IMR-90 (cell line): Measurements from ENCODE around the gene CEBPE. TPM values are rescaled to one million over a fixed set of nuclear protein-coding genes. Genes with fewer than 3 reads are reported as not detected.
A peak's percentile ranks its signal among the peaks of the same experiment; 100 is the strongest.

Source experiments
- ATAC-seq: fragments of 200-7000 bp; cut with Tn5 transposase; 2 replicates; pipeline ENCODE4 v1.9.1; 2020; ENCODE audit warnings: low read depth, mild to moderate bottlenecking, moderate library complexity
- BruUV-seq: library from RNA; stranded (reverse); fragments of 400-500 nt; replicated peaks from 2 replicates; lab custom pipeline; 2021; lab: Mats Ljungman, UMichigan
- CTCF ChIA-PET: fragments of 300-600 bp; formaldehyde crosslinking; extraction: SDS; loops from one replicate; lab custom pipeline; 2021; ENCODE audit warnings: antibody characterized with exemption; lab: Yijun Ruan, JAX
- POLR2A ChIA-PET: fragments of 300-600 bp; sonication (Branson Sonifier 250); formaldehyde crosslinking; loops from one replicate; lab custom pipeline; 2022; ENCODE audit warnings: antibody characterized with exemption; ENCODE audit not compliant: unreplicated experiment; lab: Charles Lee
- DNase-seq: peaks from one replicate; pipeline ENCODE4 v3.0.0; 2013
- H2AFZ ChIP-seq: replicated peaks from 2 replicates; pipeline ENCODE3; 2013; ENCODE audit warnings: low read length, mild to moderate bottlenecking; ENCODE audit not compliant: poor library complexity
- H2AK5ac ChIP-seq: 2 replicates; pipeline ENCODE4 v1.6.1; 2013; ENCODE audit warnings: low read depth, low read length, inconsistent platforms
- H2AK9ac ChIP-seq: replicated peaks from 2 replicates; pipeline ENCODE3; 2013; ENCODE audit warnings: mild to moderate bottlenecking, low read depth, low read length, moderate library complexity; ENCODE audit not compliant: poor library complexity
- H2BK120ac ChIP-seq: 2 replicates; pipeline ENCODE4 v1.6.1; 2013; ENCODE audit warnings: low read depth, low read length, inconsistent platforms
- H2BK15ac ChIP-seq: 3 replicates; pipeline ENCODE4 v1.6.1; 2013; ENCODE audit warnings: low read depth, low read length, inconsistent platforms
- H2BK20ac ChIP-seq: 2 replicates; pipeline ENCODE4 v1.6.1; 2013; ENCODE audit warnings: low read depth, mild to moderate bottlenecking, inconsistent platforms, low read length, moderate library complexity
- H2BK5ac ChIP-seq: 2 replicates; pipeline ENCODE4 v1.6.1; 2013; ENCODE audit warnings: mild to moderate bottlenecking, low read depth, low read length, inconsistent platforms; ENCODE audit not compliant: poor library complexity, severe bottlenecking
- H3K14ac ChIP-seq: replicated peaks from 2 replicates; pipeline ENCODE4 v1.6.1; 2013; ENCODE audit warnings: low read depth, low read length, inconsistent platforms
- H3K18ac ChIP-seq: 2 replicates; pipeline ENCODE4 v1.6.1; 2013; ENCODE audit warnings: low read depth, low read length, control low read depth
- H3K23ac ChIP-seq: 2 replicates; pipeline ENCODE4 v1.6.1; 2013; ENCODE audit warnings: low read depth, low read length, inconsistent platforms
- H3K27ac ChIP-seq: 2 replicates; pipeline ENCODE4 v1.5.1; 2013; ENCODE audit warnings: mild to moderate bottlenecking, control low read depth, low read length; ENCODE audit not compliant: insufficient read depth
- H3K27me3 ChIP-seq: 2 replicates; pipeline ENCODE4 v1.6.1; 2013; ENCODE audit warnings: low read length; ENCODE audit not compliant: control insufficient read depth, insufficient read depth
- H3K36me3 ChIP-seq: 2 replicates; pipeline ENCODE4 v1.6.1; 2013; ENCODE audit warnings: low read length, mixed read lengths; ENCODE audit not compliant: control insufficient read depth, insufficient read depth
- H3K4ac ChIP-seq: 2 replicates; pipeline ENCODE4 v1.6.1; 2013; ENCODE audit warnings: low read depth, low read length, inconsistent platforms
- H3K4me1 ChIP-seq: 2 replicates; pipeline ENCODE4 v1.6.1; 2013; ENCODE audit warnings: low read length, mixed read lengths; ENCODE audit not compliant: control insufficient read depth, insufficient read depth
- H3K4me2 ChIP-seq: 2 replicates; pipeline ENCODE4 v1.6.1; 2013; ENCODE audit warnings: low read depth, mild to moderate bottlenecking, control low read depth, low read length, moderate library complexity
- H3K4me3 ChIP-seq: 2 replicates; pipeline ENCODE4 v1.5.1; 2013; ENCODE audit warnings: low read depth, mild to moderate bottlenecking, control low read depth, low read length, moderate library complexity; ENCODE audit not compliant: insufficient read depth
- H3K56ac ChIP-seq: 2 replicates; pipeline ENCODE4 v1.6.1; 2013; ENCODE audit warnings: low read length, inconsistent platforms; ENCODE audit not compliant: insufficient read depth; ENCODE audit errors: extremely low read depth
- H3K79me1 ChIP-seq, 2 experiments: 2 replicates each; pipeline ENCODE4 v1.6.1; 2013; ENCODE audit warnings: low read length in 2 of 2, inconsistent platforms in 1 of 2, low read depth in 1 of 2
- H3K9ac ChIP-seq: 2 replicates; pipeline ENCODE4 v1.6.1; 2013; ENCODE audit warnings: low read depth, low read length, control low read depth
- H3K9me1 ChIP-seq: 2 replicates; pipeline ENCODE4 v1.6.1; 2013; ENCODE audit warnings: low read length, inconsistent platforms; ENCODE audit not compliant: insufficient read depth
- H3K9me3 ChIP-seq: 2 replicates; pipeline ENCODE4 v1.6.1; 2013; ENCODE audit warnings: low read length; ENCODE audit not compliant: control insufficient read depth, insufficient read depth
- H4K20me1 ChIP-seq: 2 replicates; pipeline ENCODE4 v1.6.1; 2013; ENCODE audit warnings: low read length, inconsistent platforms; ENCODE audit not compliant: insufficient read depth
- H4K5ac ChIP-seq: 2 replicates; pipeline ENCODE4 v1.6.1; 2013; ENCODE audit warnings: mild to moderate bottlenecking, low read depth, low read length, control low read depth
- H4K8ac ChIP-seq, 2 experiments: 2 replicates each; pipeline ENCODE4 v1.6.1; 2013; ENCODE audit warnings: low read depth in 2 of 2, low read length in 2 of 2, control low read depth in 1 of 2, inconsistent platforms in 1 of 2
- H4K91ac ChIP-seq: 2 replicates; pipeline ENCODE4 v1.6.1; 2013; ENCODE audit warnings: low read depth, low read length, inconsistent platforms; ENCODE audit not compliant: insufficient read depth
- BHLHE40 ChIP-seq: fragments of 150-350 bp; IDR thresholded peaks from 2 replicates; pipeline ENCODE4 v1.6.1; 2016; ENCODE audit warnings: mild to moderate bottlenecking, low read depth, low read length
- CEBPB ChIP-seq: IDR thresholded peaks from 2 replicates; pipeline ENCODE4 v1.6.1; 2012; ENCODE audit warnings: low read depth, low read length, improper control_type of control experiment
- FOS ChIP-seq: fragments of 150-350 bp; IDR thresholded peaks from 2 replicates; pipeline ENCODE4 v1.6.1; 2016; ENCODE audit warnings: low read depth, low read length
- MAFK ChIP-seq: IDR thresholded peaks from 2 replicates; pipeline ENCODE4 v1.6.1; 2012; ENCODE audit warnings: low read depth, low read length, improper control_type of control experiment
- MAZ ChIP-seq: IDR thresholded peaks from 2 replicates; pipeline ENCODE4 v1.6.1; 2012; ENCODE audit warnings: low read depth, mild to moderate bottlenecking, low read length, improper control_type of control experiment, moderate library complexity, borderline replicate concordance
- MXI1 ChIP-seq: IDR thresholded peaks from 2 replicates; pipeline ENCODE4 v1.6.1; 2012; ENCODE audit warnings: low read depth, mild to moderate bottlenecking, low read length, moderate library complexity, borderline replicate concordance
- POLR2A ChIP-seq: IDR thresholded peaks from 2 replicates; pipeline ENCODE4 v1.6.1; 2012; ENCODE audit warnings: mild to moderate bottlenecking, low read depth, low read length
- RAD21 ChIP-seq: IDR thresholded peaks from 2 replicates; pipeline ENCODE4 v1.6.1; 2012; ENCODE audit warnings: low read length, improper control_type of control experiment
- RCOR1 ChIP-seq: IDR thresholded peaks from 2 replicates; pipeline ENCODE4 v1.6.1; 2012; ENCODE audit warnings: mild to moderate bottlenecking, low read length, improper control_type of control experiment; ENCODE audit not compliant: insufficient replicate concordance
- RFX5 ChIP-seq: IDR thresholded peaks from 2 replicates; pipeline ENCODE4 v1.8.0; 2012; ENCODE audit warnings: low read depth, mild to moderate bottlenecking, low read length, moderate library complexity
- WGBS, 2 experiments: methylation state at CpG; one replicate each; pipeline versions ENCODE4 v1.1.5 to v1.1.7; 2013; ENCODE audit warnings: missing lambda C conversion rate in 2 of 2; ENCODE audit not compliant: insufficient read length in 1 of 2; ENCODE audit errors: extremely low coverage in 2 of 2; 5-methylcytosine and 5-hydroxymethylcytosine counted together
- dilution Hi-C: fragments of 300-500 bp; cut with HindIII; formaldehyde crosslinking; loops from one replicate; pipeline ENCODE4 v1.14.3; 2018; ENCODE audit warnings: low sequenced_read_pairs; ENCODE audit not compliant: unreplicated experiment
- in situ Hi-C: fragments of 300-500 bp; cut with MboI; formaldehyde crosslinking; loops from 3 replicates; pipeline ENCODE4 v1.14.3; 2019; ENCODE audit warnings: low sequenced_read_pairs, inconsistent platforms, mixed read lengths
- intact Hi-C: fragments of 100-400 bp; cut with micrococcal nuclease; formaldehyde crosslinking; loops from 2 replicates; pipeline ENCODE4 v1.10.0; 2022
- polyA plus RNA-seq, 3 experiments: library from polyadenylated mRNA; depleted of rRNA; stranded (reverse); fragments of >200 nt; gene quantifications; 2 replicates each; pipeline ENCODE4 v1.2.3, GENCODE V29; 2012; ENCODE audit warnings: low replicate concordance in 1 of 3
- total RNA-seq: library from RNA; depleted of rRNA; stranded (reverse); fragments of >200 nt; gene quantifications from 2 replicates; pipeline ENCODE4 v1.2.3, GENCODE V29; 2012
- TF ChIP-seq, protein P1 (sequence below): fragments of 150-350 bp; IDR thresholded peaks from 2 replicates; pipeline ENCODE4 v1.6.1; 2016; ENCODE audit warnings: low read depth, mild to moderate bottlenecking, low read length, moderate library complexity, borderline replicate concordance
- TF ChIP-seq, protein P2 (sequence below): conservative IDR thresholded peaks from 2 replicates; pipeline ENCODE4 v1.5.1; 2012; ENCODE audit warnings: mild to moderate bottlenecking, low read depth, low read length, improper control_type of control experiment
- TF ChIP-seq, protein P3 (sequence below): fragments of 150-350 bp; IDR thresholded peaks from 2 replicates; pipeline ENCODE4 v1.6.1; 2017; ENCODE audit warnings: mild to moderate bottlenecking, antibody characterized with exemption, low read length, low read depth

Gene CEBPE
- total and polyA plus RNA-seq, 2 of the 4 experiments (the other 2 are of a cell fraction) = 0.05 TPM; not detected in 1

DNA sequence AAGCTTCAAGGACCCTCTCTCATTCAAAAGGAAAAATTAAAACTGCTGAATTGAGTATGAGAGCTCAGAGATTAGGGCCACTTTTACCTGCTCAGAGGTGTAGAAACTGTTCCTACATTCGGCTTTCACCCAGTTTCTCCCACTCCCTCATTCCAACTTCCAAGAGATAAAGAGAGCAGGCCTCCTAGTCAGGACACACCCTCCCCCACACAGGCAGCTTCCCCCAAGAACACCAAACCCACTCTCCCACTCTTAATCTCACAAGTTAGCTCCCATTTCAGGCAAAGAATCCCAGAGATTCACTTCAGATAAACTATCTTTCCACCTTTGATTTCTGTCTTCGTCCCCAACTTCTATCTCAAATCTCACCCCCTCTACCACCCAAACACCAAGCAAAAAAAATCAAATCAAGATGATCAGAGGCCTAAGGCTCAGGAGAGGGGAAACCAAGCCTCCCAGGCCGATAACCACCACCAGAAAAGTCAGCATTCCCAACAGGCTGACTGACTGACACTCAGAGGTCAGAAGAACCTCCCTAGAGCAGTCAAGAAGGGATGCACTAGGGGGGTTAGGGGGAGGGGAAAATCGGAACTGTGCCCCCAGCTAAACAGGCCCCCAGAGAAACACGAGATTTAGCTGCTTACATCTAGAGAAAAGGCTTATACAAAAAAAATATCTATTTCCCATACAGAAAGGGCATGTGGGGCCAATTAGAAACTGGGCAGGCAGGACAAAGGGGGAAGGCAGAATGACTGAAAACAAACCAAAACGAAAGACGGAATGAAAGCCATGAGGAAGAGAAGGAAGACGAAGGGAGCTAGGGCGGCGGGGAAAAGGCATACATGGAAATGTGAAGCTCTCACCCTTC, 48.6 kb downstream of the CEBPE start:
- WGBS, 2 experiments = 0 to 93% methylated on average over 1 of the region's 10 CpGs
- H3K56ac ChIP-seq = peak overlapping the region; percentile 97
- peaks cover 5% of the 10 kb centered on the region; the same call in 1 of the 2 replicates for H3K9me1 ChIP-seq
- peak overlapping the region; percentile 16; the same call in 1 of the 2 replicates for H2BK20ac ChIP-seq
- intact Hi-C loops (no loop called here), dilution Hi-C loops (no loop called here), in situ Hi-C loops (no loop called here)
- peak overlapping the region; percentile 94 for H3K23ac ChIP-seq
- no TSS peak for BruUV-seq
- peak overlapping the region; percentile 55 for H3K4me3 ChIP-seq
- no peak overlapping the region for H2AFZ ChIP-seq
- ATAC-seq = peak; percentile 13
- ChIA-PET POLR2A (interaction anchor here (0.5 kb wide), 1 partner anchor 76 kb away, joined by 4 read pairs; no protein-coding TSS in a partner anchor), CTCF (interaction anchor here (0.6 to 2.1 kb wide), 5 partner anchors 13 to 130 kb away, joined by 3 to 9 read pairs (median 3); partner anchors contain the start of genes ACIN1, C14orf119 and CDH24)
- H3K4ac ChIP-seq = peak overlapping the region; percentile 95
- H3K79me1 ChIP-seq = peaks cover 16 to 67% of the 10 kb centered on the region in 2 experiments
- peak overlapping the region; percentile 17; the same call in 1 of the 2 replicates for H2BK120ac ChIP-seq
- H4K20me1 ChIP-seq = peaks cover 46% of the 10 kb centered on the region
- H4K91ac ChIP-seq = peak overlapping the region; percentile 90
- peak overlapping the region; percentile 67 for H2BK5ac ChIP-seq
- H3K27me3 ChIP-seq = no peaks in the 10 kb centered on the region
- H4K8ac ChIP-seq = peak overlapping the region; percentile 72 to 94
- peak overlapping the region; percentile 97 for H3K14ac ChIP-seq
- H3K36me3 ChIP-seq = peaks cover 40% of the 10 kb centered on the region
- no peak overlapping the region for H2BK15ac ChIP-seq
- peak overlapping the region; percentile 82 for H3K27ac ChIP-seq
- peak overlapping the region; percentile 93 for H3K4me2 ChIP-seq
- H3K9me3 ChIP-seq = no peaks in the 10 kb centered on the region
- H3K9ac ChIP-seq = peak overlapping the region; percentile 82
- DNase-seq = no peak
- peaks cover 13% of the 10 kb centered on the region for H3K4me1 ChIP-seq
- peak overlapping the region; percentile 21; the same call in 1 of the 2 replicates for H4K5ac ChIP-seq
- H2AK5ac ChIP-seq = peak overlapping the region; percentile 96
- H2AK9ac ChIP-seq = peak overlapping the region; percentile 99
- peak overlapping the region; percentile 22; the same call in 1 of the 2 replicates for H3K18ac ChIP-seq
- TF ChIP-seq RFX5 (no peak), BHLHE40 (no peak), MAZ (no peak), CEBPB (no peak), MAFK (no peak), POLR2A (no peak), RAD21 (no peak), RCOR1 (no peak), FOS (no peak), MXI1 (no peak)
- TF ChIP-seq, protein P1, sequence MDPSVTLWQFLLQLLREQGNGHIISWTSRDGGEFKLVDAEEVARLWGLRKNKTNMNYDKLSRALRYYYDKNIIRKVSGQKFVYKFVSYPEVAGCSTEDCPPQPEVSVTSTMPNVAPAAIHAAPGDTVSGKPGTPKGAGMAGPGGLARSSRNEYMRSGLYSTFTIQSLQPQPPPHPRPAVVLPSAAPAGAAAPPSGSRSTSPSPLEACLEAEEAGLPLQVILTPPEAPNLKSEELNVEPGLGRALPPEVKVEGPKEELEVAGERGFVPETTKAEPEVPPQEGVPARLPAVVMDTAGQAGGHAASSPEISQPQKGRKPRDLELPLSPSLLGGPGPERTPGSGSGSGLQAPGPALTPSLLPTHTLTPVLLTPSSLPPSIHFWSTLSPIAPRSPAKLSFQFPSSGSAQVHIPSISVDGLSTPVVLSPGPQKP = no peak
- TF ChIP-seq, protein P2, sequence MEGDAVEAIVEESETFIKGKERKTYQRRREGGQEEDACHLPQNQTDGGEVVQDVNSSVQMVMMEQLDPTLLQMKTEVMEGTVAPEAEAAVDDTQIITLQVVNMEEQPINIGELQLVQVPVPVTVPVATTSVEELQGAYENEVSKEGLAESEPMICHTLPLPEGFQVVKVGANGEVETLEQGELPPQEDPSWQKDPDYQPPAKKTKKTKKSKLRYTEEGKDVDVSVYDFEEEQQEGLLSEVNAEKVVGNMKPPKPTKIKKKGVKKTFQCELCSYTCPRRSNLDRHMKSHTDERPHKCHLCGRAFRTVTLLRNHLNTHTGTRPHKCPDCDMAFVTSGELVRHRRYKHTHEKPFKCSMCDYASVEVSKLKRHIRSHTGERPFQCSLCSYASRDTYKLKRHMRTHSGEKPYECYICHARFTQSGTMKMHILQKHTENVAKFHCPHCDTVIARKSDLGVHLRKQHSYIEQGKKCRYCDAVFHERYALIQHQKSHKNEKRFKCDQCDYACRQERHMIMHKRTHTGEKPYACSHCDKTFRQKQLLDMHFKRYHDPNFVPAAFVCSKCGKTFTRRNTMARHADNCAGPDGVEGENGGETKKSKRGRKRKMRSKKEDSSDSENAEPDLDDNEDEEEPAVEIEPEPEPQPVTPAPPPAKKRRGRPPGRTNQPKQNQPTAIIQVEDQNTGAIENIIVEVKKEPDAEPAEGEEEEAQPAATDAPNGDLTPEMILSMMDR = no peak
- TF ChIP-seq, protein P3, sequence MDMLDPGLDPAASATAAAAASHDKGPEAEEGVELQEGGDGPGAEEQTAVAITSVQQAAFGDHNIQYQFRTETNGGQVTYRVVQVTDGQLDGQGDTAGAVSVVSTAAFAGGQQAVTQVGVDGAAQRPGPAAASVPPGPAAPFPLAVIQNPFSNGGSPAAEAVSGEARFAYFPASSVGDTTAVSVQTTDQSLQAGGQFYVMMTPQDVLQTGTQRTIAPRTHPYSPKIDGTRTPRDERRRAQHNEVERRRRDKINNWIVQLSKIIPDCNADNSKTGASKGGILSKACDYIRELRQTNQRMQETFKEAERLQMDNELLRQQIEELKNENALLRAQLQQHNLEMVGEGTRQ = no peak
